ENCODE results near the gene C8G.

Gene C8G

GRCh38 chr9:136945333-136946227, 537 bp downstream of the C8G start:
- no peak for DNase-seq (ENCODE audit: low read depth)
- TF ChIP-seq MYC (IDR thresholded peaks at IDR 0.05; ENCODE audit: low read depth, low read length) (no peak), POLR2A (IDR thresholded peaks at IDR 0.05; ENCODE audit: extremely low read depth, insufficient read length) (no peak), CTCF (IDR thresholded peaks at IDR 0.05; ENCODE audit: low read depth, low read length) (no peak), MAX (IDR thresholded peaks at IDR 0.05; ENCODE audit: low read depth, low read length) (no peak)
- H3K4me3 ChIP-seq (ENCODE audit: low read depth, low read length) = no peak overlapping the region

- no peak for TF ChIP-seq MAX (IDR thresholded peaks at IDR 0.05; ENCODE audit: low read depth, low read length)
- TF ChIP-seq CTCF (IDR thresholded peaks at IDR 0.05; ENCODE audit: low read depth, low read length) = no peak
- TF ChIP-seq POLR2A (IDR thresholded peaks at IDR 0.05; ENCODE audit: extremely low read depth, insufficient read length) = no peak
- no peak for TF ChIP-seq MYC (IDR thresholded peaks at IDR 0.05; ENCODE audit: low read depth, low read length)
- DNase-seq (ENCODE audit: low read depth) = no peak
- H3K4me3 ChIP-seq (ENCODE audit: low read depth, low read length) = no peak overlapping the region
These were observed 1.4 kb downstream of the C8G start for GRCh38 chr9:136946228-136947027.

- DNase-seq (ENCODE audit: low read depth) = no peak
- TF ChIP-seq CTCF (IDR thresholded peaks at IDR 0.05; ENCODE audit: low read depth, low read length) (no peak), MYC (IDR thresholded peaks at IDR 0.05; ENCODE audit: low read depth, low read length) (no peak), POLR2A (IDR thresholded peaks at IDR 0.05; ENCODE audit: extremely low read depth, insufficient read length) (no peak), MAX (IDR thresholded peaks at IDR 0.05; ENCODE audit: low read depth, low read length) (no peak)
- H3K4me3 ChIP-seq (ENCODE audit: low read depth, low read length) = no peak overlapping the region
These were observed 2.2 kb downstream of the C8G start for GRCh38 chr9:136947028-136947891.

- peak; percentile 67 for DNase-seq (ENCODE audit: low read depth)
- no peak overlapping the region for H3K4me3 ChIP-seq (ENCODE audit: low read depth, low read length)
- TF ChIP-seq CTCF (IDR thresholded peaks at IDR 0.05; ENCODE audit: low read depth, low read length) = peak; percentile 35
- TF ChIP-seq MYC (IDR thresholded peaks at IDR 0.05; ENCODE audit: low read depth, low read length) = no peak
- no peak for TF ChIP-seq POLR2A (IDR thresholded peaks at IDR 0.05; ENCODE audit: extremely low read depth, insufficient read length)
- no peak for TF ChIP-seq MAX (IDR thresholded peaks at IDR 0.05; ENCODE audit: low read depth, low read length)
These were observed 3.0 kb downstream of the C8G start for GRCh38 chr9:136947955-136948510.

GRCh38 chr9:136949239-136949816, 4.3 kb downstream of the C8G start:
- DNase-seq (ENCODE audit: low read depth) = no peak
- peak overlapping the region; percentile 61 for H3K4me3 ChIP-seq (ENCODE audit: low read depth, low read length)
- TF ChIP-seq CTCF (IDR thresholded peaks at IDR 0.05; ENCODE audit: low read depth, low read length) (no peak), MAX (IDR thresholded peaks at IDR 0.05; ENCODE audit: low read depth, low read length) (no peak), POLR2A (IDR thresholded peaks at IDR 0.05; ENCODE audit: extremely low read depth, insufficient read length) (no peak)
